ENCODE results near the gene ECI1. TPM values are rescaled to one million over a fixed set of nuclear protein-coding genes. Genes with fewer than 3 reads are reported as not detected.

Gene ECI1
- total and polyA plus RNA-seq, 2 of the 13 experiments (the other 11 are each of a cell fraction or from before 2014, with no cell fraction given) = 82.0 to 102 TPM

DNA sequence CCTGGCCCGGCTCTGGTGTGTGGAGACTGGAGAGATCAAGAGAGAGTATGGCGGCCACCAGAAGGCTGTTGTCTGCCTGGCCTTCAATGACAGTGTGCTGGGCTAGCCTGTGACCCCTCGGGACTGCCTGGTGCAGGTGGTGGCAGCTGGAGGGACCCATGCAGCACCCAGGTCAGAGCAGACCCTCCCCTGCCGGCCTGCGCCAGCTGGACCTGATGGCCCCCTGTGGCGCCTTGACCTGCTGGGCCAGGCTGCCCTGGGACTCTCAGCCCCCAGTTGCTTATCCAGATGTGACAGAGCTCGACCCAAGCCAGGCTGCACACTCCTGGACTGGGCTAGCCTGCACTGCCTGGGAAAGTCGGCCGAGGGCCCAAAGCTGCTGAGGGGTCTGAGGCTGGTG, 42.6 kb downstream of the ECI1 start:
- Histone ChIP-seq H3K36me3 (replicated peaks in 1 of 2; ENCODE audit: control insufficient read depth in 1 of 2, insufficient read depth in 2 of 2, low read length in 2 of 2) (peaks cover 4 to 20% of the 10 kb centered on the region in 2 experiments; a peak in 4 of 5 replicates), H3K27me3 (ENCODE audit: control insufficient read depth in 1 of 2, insufficient read depth in 2 of 2, low read length in 2 of 2) (no peaks in the 10 kb centered on the region), H3K4me1 (ENCODE audit: insufficient read depth, low read length) (peaks cover 60% of the 10 kb centered on the region), H3K27ac (ENCODE audit: extremely low read length, insufficient read depth, low read length) (no peak overlapping the region), H3K4me3 (replicated peaks in 1 of 3; ENCODE audit: insufficient read depth in 1 of 3, low read depth in 2 of 3, low read length in 3 of 3) (no peak overlapping the region), H2AFZ (ENCODE audit: low read length) (no peak overlapping the region), H3K9ac (ENCODE audit: insufficient read depth, low read depth, low read length) (no peak overlapping the region), H3K79me2 (ENCODE audit: insufficient read depth, low read length) (peaks cover 21% of the 10 kb centered on the region), H4K20me1 (ENCODE audit: insufficient read depth, low read length) (0 out of 2 replicates have a peak, but pooled peaks cover 3% of the 10 kb centered on the region), H3K9me3 (ENCODE audit: low read length) (no peaks in the 10 kb centered on the region), H3K4me2 (ENCODE audit: low read depth, low read length) (no peak overlapping the region)
- 0 out of 2 replicates have a peak, but pooled peaks have one; percentile 9 for TF ChIP-seq POLR2AphosphoS5 (IDR thresholded peaks at IDR 0.05; ENCODE audit: low read depth, low read length)
- TF ChIP-seq, protein P1, sequence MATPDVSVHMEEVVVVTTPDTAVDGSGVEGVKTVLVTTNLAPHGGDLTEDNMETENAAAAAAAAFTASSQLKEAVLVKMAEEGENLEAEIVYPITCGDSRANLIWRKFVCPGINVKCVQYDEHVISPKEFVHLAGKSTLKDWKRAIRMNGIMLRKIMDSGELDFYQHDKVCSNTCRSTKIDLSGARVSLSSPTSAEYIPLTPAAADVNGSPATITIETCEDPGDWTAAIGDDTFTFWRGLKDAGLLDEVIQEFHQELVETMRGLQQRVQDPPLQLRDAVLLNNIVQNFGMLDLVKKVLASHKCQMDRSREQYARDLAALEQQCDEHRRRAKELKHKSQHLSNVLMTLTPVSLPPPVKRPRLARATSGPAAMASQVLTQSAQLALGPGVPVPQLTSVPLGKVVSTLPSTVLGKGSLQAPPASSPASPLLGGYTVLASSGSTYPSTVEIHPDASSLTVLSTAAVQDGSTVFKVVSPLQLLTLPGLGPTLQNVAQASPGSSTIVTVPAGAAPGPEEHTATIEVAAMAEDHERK (CRISPR knock-in tag; IDR thresholded peaks at IDR 0.05; ENCODE audit: low read depth) = no peak
- ChIA-PET CTCF (ENCODE audit: low intra/inter-chr PET ratio, low total read pairs) (no interaction called here), POLR2A (interaction anchor here (0.7 kb wide), 1 partner anchor 14 kb away, joined by 3 read pairs; no protein-coding TSS in a partner anchor)
- intact Hi-C loops (cut with micrococcal nuclease; ENCODE audit: unreplicated experiment) (no loop called here), in situ Hi-C loops (cut with HindIII; ENCODE audit: extremely low pct_ligation_motif_present, low pct_unique_long_range_greater_than_20kb) (no loop called here)
- DNase-seq (ENCODE audit: low spot score) (no peak), FAIRE-seq (no peak), ATAC-seq (no peak)
- WGBS (ENCODE audit: low lambda C conversion rate) = 100% methylated on average over 2 of the region's 9 CpGs
- BruUV-seq (replicated peaks) = no TSS peak

- Histone ChIP-seq H3K4me1 (ENCODE audit: insufficient read depth, low read length) (peaks cover 57% of the 10 kb centered on the region), H2AFZ (ENCODE audit: low read length) (no peak overlapping the region), H3K79me2 (ENCODE audit: insufficient read depth, low read length) (peaks cover 17% of the 10 kb centered on the region), H3K4me3 (replicated peaks in 1 of 3; ENCODE audit: insufficient read depth in 1 of 3, low read depth in 2 of 3, low read length in 3 of 3) (no peak overlapping the region), H3K9ac (ENCODE audit: insufficient read depth, low read depth, low read length) (no peak overlapping the region), H4K20me1 (ENCODE audit: insufficient read depth, low read length) (0 out of 2 replicates have a peak, but pooled peaks cover 3% of the 10 kb centered on the region), H3K4me2 (ENCODE audit: low read depth, low read length) (no peak overlapping the region), H3K36me3 (replicated peaks in 1 of 2; ENCODE audit: control insufficient read depth in 1 of 2, insufficient read depth in 2 of 2, low read length in 2 of 2) (peaks cover 4 to 20% of the 10 kb centered on the region in 2 experiments; a peak in 4 of 5 replicates), H3K27me3 (ENCODE audit: control insufficient read depth in 1 of 2, insufficient read depth in 2 of 2, low read length in 2 of 2) (no peaks in the 10 kb centered on the region), H3K9me3 (ENCODE audit: low read length) (no peaks in the 10 kb centered on the region), H3K27ac (ENCODE audit: extremely low read length, insufficient read depth, low read length) (no peak overlapping the region)
- 99% methylated on average over 8 of the region's 23 CpGs for WGBS (ENCODE audit: low lambda C conversion rate)
- ATAC-seq = no peak
- intact Hi-C loops (cut with micrococcal nuclease; ENCODE audit: unreplicated experiment) = no loop called here
- ChIA-PET CTCF (ENCODE audit: low intra/inter-chr PET ratio, low total read pairs) (no interaction called here), POLR2A (no interaction called here)
- in situ Hi-C loops (cut with HindIII; ENCODE audit: extremely low pct_ligation_motif_present, low pct_unique_long_range_greater_than_20kb) = no loop called here
- no TSS peak for BruUV-seq (replicated peaks)
- no peak for FAIRE-seq
- no peak for DNase-seq (ENCODE audit: low spot score)
- TF ChIP-seq ESRRA (CRISPR knock-in tag; IDR thresholded peaks at IDR 0.05; ENCODE audit: low read depth) (no peak), RBFOX2 (IDR thresholded peaks at IDR 0.05; ENCODE audit: low read depth, low read length) (peak; percentile 46; the same call in 1 of the 2 replicates), PREB (CRISPR knock-in tag; IDR thresholded peaks at IDR 0.05) (no peak), NFIB (CRISPR knock-in tag; IDR thresholded peaks at IDR 0.05; ENCODE audit: borderline replicate concordance) (no peak), SAP130 (CRISPR knock-in tag; IDR thresholded peaks at IDR 0.05; ENCODE audit: low read depth) (no peak), BORCS8-MEF2B (CRISPR knock-in tag; IDR thresholded peaks at IDR 0.05) (no peak), HNRNPLL (IDR thresholded peaks at IDR 0.05; ENCODE audit: low read depth, low read length, poor library complexity, severe bottlenecking) (peak; percentile 6)
- TF ChIP-seq, protein P2, sequence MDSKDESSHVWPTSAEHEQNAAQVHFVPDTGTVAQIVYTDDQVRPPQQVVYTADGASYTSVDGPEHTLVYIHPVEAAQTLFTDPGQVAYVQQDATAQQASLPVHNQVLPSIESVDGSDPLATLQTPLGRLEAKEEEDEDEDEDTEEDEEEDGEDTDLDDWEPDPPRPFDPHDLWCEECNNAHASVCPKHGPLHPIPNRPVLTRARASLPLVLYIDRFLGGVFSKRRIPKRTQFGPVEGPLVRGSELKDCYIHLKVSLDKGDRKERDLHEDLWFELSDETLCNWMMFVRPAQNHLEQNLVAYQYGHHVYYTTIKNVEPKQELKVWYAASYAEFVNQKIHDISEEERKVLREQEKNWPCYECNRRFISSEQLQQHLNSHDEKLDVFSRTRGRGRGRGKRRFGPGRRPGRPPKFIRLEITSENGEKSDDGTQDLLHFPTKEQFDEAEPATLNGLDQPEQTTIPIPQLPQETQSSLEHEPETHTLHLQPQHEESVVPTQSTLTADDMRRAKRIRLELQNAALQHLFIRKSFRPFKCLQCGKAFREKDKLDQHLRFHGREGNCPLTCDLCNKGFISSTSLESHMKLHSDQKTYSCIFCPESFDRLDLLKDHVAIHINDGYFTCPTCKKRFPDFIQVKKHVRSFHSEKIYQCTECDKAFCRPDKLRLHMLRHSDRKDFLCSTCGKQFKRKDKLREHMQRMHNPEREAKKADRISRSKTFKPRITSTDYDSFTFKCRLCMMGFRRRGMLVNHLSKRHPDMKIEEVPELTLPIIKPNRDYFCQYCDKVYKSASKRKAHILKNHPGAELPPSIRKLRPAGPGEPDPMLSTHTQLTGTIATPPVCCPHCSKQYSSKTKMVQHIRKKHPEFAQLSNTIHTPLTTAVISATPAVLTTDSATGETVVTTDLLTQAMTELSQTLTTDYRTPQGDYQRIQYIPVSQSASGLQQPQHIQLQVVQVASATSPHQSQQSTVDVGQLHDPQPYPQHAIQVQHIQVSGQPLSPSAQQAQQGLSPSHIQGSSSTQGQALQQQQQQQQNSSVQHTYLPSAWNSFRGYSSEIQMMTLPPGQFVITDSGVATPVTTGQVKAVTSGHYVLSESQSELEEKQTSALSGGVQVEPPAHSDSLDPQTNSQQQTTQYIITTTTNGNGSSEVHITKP (CRISPR knock-in tag; IDR thresholded peaks at IDR 0.05; ENCODE audit: low read depth) = no peak
These were observed 43.1 kb downstream of the ECI1 start for GRCh38 chr16:2208308-2208707.

All from HepG2 (cell line).